Adipocyte (in vitro differentiated cells): ENCODE results near the gene PROKR1.
"Not testable (repeated sequence)": the region's sequence is repeated elsewhere in the genome, so short reads cannot be mapped to it uniquely, and the experiment has no call there.

ENCODE experiments used
- DNase-seq: peaks from one replicate; pipeline ENCODE4 v3.0.0-alpha.2; 2015; ENCODE audit warnings: low read depth
- H3K27me3 ChIP-seq: replicated peaks from 2 replicates; pipeline ENCODE4 v1.7.0; 2013; ENCODE audit warnings: mild to moderate bottlenecking, low read length, moderate library complexity; ENCODE audit not compliant: control insufficient read depth, insufficient read depth
- H3K36me3 ChIP-seq: 2 replicates; pipeline ENCODE4 v1.7.0; 2013; ENCODE audit warnings: low read length, mild to moderate bottlenecking, moderate library complexity; ENCODE audit not compliant: control insufficient read depth, insufficient read depth, severe bottlenecking
- H3K4me1 ChIP-seq: 2 replicates; pipeline ENCODE4 v1.7.0; 2013; ENCODE audit warnings: mild to moderate bottlenecking, low read length, moderate library complexity; ENCODE audit not compliant: control insufficient read depth, insufficient read depth
- H3K4me3 ChIP-seq: 2 replicates; pipeline ENCODE4 v1.7.0; 2013; ENCODE audit warnings: mild to moderate bottlenecking, low read length, moderate library complexity
- H3K9ac ChIP-seq: 2 replicates; pipeline ENCODE4 v1.7.0; 2013; ENCODE audit warnings: mild to moderate bottlenecking, low read length, moderate library complexity
- H3K9me3 ChIP-seq: 2 replicates; pipeline ENCODE4 v1.7.0; 2013; ENCODE audit warnings: mild to moderate bottlenecking, low read length, moderate library complexity; ENCODE audit not compliant: control insufficient read depth

PROKR1 gene

DNA sequence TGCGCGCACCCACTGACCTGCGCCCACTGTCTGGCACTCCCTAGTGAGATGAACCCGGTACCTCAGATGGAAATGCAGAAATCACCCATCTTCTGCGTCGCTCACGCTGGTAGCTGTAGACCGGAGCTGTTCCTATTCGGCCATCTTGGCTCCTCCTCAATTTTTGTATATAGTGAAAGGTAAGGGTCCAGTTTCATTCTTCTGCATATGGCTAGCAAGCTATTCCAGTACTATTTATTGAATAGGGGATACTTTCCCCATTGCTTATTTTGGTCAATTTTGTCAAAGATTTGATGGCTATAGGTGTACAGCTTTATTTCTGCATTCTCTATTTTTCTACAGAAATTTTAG, 36.5 kb downstream of the PROKR1 start:
- not testable (repeated sequence) for H3K9me3 ChIP-seq, H3K36me3 ChIP-seq, H3K9ac ChIP-seq, H3K4me1 ChIP-seq, DNase-seq, H3K27me3 ChIP-seq
- peak overlapping the region; percentile 17 for H3K4me3 ChIP-seq

DNA sequence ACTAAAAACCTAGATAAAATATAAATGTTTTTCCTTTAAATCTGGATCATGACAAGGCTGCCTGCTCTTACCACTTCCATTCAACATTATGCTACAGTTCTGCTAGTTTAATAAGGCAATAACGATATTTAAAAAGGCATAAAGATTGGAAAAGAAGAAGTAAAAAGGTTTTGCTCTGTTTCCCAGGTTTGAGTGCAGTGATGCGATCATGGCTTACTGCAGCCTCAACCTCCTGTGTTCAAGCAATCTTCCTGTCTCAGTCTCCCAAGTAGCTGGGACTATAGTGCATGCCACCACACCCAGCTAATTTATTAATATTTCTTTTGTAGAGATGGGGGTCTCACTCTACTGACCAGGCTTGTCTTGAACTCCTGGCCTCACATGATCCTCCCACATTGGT, 40.8 kb downstream of the PROKR1 start:
- no peaks in the 10 kb centered on the region for H3K36me3 ChIP-seq
- H3K4me1 ChIP-seq = no peaks in the 10 kb centered on the region

GRCh38 chr2:68686178-68686577, 42.8 kb downstream of the PROKR1 start:
- Histone ChIP-seq H3K36me3 (no peaks in the 10 kb centered on the region), H3K4me3 (no peak overlapping the region), H3K9me3 (no peaks in the 10 kb centered on the region), H3K27me3 (no peaks in the 10 kb centered on the region), H3K9ac (no peak overlapping the region), H3K4me1 (no peaks in the 10 kb centered on the region)
- DNase-seq = no peak

More for the DNA sequence above, 40.8 kb downstream of the PROKR1 start:
- no peak for DNase-seq
- H3K9ac ChIP-seq = no peak overlapping the region
- H3K27me3 ChIP-seq = no peaks in the 10 kb centered on the region
- H3K9me3 ChIP-seq = no peaks in the 10 kb centered on the region
- H3K4me3 ChIP-seq = no peak overlapping the region

DNA sequence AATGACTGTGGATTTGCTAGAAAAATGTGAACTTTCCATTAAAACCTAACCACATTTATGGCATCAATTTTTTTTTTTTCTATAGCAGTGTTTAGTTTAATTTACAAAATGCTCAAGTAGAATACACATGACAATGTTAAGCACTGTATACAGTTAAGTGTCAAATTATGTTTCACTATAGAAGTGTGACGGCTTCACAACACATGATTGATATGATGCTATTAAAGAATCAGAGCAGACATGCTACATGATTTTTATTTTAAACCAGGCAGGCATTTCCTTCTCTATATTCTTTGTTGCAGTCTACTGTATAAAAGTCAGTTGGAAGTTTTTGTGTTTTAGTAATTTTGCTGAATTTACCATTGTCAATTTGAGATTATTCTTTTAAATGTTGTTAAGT, 43.6 kb downstream of the PROKR1 start:
- no peaks in the 10 kb centered on the region for H3K4me1 ChIP-seq
- H3K9ac ChIP-seq = no peak overlapping the region
- no peak for DNase-seq
- peaks cover 6% of the 10 kb centered on the region for H3K27me3 ChIP-seq
- no peaks in the 10 kb centered on the region for H3K36me3 ChIP-seq
- no peaks in the 10 kb centered on the region for H3K9me3 ChIP-seq
- no peak overlapping the region for H3K4me3 ChIP-seq

DNA sequence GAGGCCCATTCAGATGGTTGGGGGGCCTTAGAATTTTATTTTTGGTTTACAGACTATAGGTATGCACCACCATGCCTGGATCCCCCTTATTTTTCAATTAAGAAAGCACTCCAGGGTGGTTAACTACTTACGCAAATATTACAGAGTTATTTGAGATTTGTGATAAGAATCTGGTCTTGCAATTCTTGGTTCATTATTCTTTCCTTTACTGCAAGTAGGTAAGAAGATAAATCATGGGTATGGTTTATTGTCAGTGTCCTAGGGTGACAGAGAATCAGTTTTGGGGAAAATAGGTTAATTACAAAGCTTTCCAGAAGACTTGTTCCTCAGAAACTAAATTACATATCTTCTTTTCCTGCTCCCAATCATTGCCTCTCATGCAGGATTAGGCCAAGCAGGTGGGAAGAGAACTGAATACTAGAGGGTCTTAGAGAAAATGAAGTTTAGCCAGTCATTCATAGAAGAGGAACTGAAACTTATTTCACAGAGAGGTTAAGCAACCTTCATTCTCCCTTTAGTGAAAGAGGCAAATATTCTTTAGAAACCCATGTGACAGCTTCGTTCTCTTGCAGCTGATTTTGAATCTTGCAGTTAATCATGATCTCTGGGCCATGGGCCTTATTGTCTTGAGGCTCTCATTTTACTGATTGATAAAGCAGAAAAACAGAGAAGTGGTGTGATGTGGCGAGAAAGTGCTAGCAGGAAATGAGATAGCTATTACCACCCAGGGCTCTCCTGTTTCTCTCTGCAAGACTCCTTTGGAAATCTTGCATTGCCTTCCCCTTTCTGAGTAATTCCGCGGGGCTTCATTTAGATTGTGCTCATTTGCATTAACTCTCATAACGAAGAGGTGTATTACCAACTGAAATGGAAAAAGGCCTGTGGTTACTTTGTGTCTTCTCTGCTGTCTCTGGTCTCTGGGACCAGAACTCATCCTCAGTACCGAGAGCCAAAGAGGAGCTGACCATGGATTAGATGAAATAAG, 46.5 kb downstream of the PROKR1 start:
- Histone ChIP-seq H3K4me3 (no peak overlapping the region), H3K9me3 (no peaks in the 10 kb centered on the region), H3K27me3 (peaks cover 9% of the 10 kb centered on the region), H3K4me1 (no peaks in the 10 kb centered on the region), H3K36me3 (no peaks in the 10 kb centered on the region), H3K9ac (no peak overlapping the region)
- DNase-seq = no peak

GRCh38 chr2:68690851-68691250, 47.5 kb downstream of the PROKR1 start:
- Histone ChIP-seq H3K4me1 (no peaks in the 10 kb centered on the region), H3K4me3 (no peak overlapping the region), H3K9me3 (peaks cover 2% of the 10 kb centered on the region), H3K9ac (no peak overlapping the region), H3K27me3 (peaks cover 9% of the 10 kb centered on the region), H3K36me3 (no peaks in the 10 kb centered on the region)
- no peak for DNase-seq

DNA sequence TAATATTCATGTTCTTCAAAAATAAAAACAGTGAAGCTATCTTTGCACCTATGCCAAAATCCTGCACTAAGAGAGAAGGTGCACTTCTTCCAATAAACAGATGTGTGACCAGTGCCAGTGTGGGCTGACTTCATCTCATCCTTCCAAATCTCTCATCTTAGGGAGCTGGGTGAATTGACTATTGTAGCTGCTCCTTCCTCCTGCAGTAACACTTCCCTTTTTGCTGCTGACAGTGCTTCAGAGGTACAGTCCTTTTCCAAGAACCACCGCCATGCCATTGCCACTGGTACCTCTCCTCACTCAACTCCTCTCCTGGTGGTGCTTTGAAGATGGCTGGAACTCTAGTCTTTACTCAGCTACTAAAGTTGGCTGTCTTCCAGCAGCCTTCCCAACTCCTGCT, 49.1 kb downstream of the PROKR1 start:
- Histone ChIP-seq H3K4me3 (no peak overlapping the region), H3K36me3 (no peaks in the 10 kb centered on the region), H3K9me3 (peaks cover 14% of the 10 kb centered on the region), H3K9ac (no peak overlapping the region), H3K4me1 (no peaks in the 10 kb centered on the region), H3K27me3 (peaks cover 9% of the 10 kb centered on the region)
- no peak for DNase-seq

DNA sequence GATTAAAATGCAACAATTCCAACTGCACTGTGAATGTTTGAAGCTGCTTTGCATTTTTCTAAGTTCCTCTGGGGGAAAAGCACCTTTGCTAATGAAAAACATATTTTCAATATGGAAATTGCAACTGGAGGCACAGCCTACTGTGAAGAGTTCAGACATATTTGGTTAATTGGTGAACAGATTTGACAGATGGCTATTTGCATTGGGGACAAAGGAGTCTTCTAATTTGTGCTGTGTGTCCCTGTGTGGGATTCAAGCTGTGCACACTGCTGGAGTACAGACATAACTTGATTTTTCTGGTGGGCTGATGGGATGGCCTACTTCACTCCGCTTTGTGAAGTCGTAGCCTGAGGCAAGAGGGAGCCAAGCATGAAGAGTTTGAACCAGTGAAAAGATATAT, 50.6 kb downstream of the PROKR1 start:
- Histone ChIP-seq H3K9me3 (peaks cover 18% of the 10 kb centered on the region), H3K36me3 (no peaks in the 10 kb centered on the region), H3K9ac (no peak overlapping the region), H3K4me1 (no peaks in the 10 kb centered on the region), H3K4me3 (no peak overlapping the region), H3K27me3 (peaks cover 9% of the 10 kb centered on the region)
- no peak for DNase-seq

DNA sequence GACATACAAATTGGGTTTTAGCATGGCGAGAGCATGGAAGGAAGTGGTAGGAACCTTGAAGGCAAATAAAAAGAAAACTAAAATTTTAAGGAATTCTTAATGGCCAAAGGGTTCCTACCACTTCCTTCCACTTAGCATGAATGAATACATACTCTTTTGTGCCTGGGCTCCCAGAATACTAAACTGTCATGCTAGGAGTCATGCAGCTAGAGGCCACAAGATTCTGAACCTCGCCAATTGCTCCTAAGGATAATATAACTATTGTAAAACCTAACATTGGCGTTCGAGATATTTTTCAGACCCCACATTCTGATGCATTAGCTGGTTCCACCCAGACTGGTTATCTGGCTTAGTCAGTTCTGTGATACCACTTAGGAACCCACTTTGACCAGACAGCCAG, 52.6 kb downstream of the PROKR1 start:
- no peak for DNase-seq
- H3K4me3 ChIP-seq = no peak overlapping the region
- no peaks in the 10 kb centered on the region for H3K4me1 ChIP-seq
- H3K36me3 ChIP-seq = no peaks in the 10 kb centered on the region
- peaks cover 29% of the 10 kb centered on the region for H3K9me3 ChIP-seq
- H3K27me3 ChIP-seq = peaks cover 9% of the 10 kb centered on the region
- no peak overlapping the region for H3K9ac ChIP-seq

DNA sequence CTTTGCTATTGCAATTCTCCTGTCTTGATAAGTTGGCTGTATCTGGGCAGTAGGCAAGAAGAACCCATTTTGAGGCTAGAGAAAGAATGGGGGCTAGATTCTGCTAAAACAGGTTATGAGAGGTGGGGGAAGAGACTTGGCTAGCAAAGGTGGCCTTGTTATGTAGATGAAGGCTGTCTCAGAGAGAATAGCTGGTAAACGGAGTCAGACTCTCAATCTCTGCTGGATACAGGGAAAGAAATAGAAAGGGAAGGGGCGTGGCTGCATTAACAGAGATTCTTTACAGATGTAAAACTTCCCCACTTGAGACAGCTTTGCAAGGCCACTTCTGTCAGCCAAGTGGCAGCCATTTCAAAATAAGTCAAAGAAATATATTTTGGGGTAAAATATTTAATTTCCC, 53.2 kb downstream of the PROKR1 start:
- Histone ChIP-seq H3K36me3 (no peaks in the 10 kb centered on the region), H3K9me3 (peaks cover 29% of the 10 kb centered on the region), H3K4me3 (no peak overlapping the region), H3K27me3 (peaks cover 7% of the 10 kb centered on the region), H3K9ac (no peak overlapping the region), H3K4me1 (no peaks in the 10 kb centered on the region)
- DNase-seq = no peak

GRCh38 chr2:68698567-68699377, 55.4 kb downstream of the PROKR1 start:
- DNase-seq = no peak
- Histone ChIP-seq H3K9me3 (peaks cover 29% of the 10 kb centered on the region), H3K9ac (no peak overlapping the region), H3K36me3 (no peaks in the 10 kb centered on the region), H3K4me3 (no peak overlapping the region), H3K27me3 (no peaks in the 10 kb centered on the region), H3K4me1 (no peaks in the 10 kb centered on the region)
